VCaP (cell line): ENCODE measurements around the gene SUCNR1.
"Not testable (repeated sequence)": the region's sequence is repeated elsewhere in the genome, so short reads cannot be mapped to it uniquely, and the experiment has no call there.

Experiments
- H3K27ac ChIP-seq: fragments of 450-650 bp; 2 replicates; pipeline ENCODE4 v1.5.1; 2017
- CTCF ChIP-seq: fragments of 450-650 bp; conservative IDR thresholded peaks from 2 replicates; pipeline ENCODE4 v1.5.1; 2017; ENCODE audit warnings: mild to moderate bottlenecking, moderate library complexity

SUCNR1 gene

GRCh38 chr3:151843275-151843674, 30.2 kb upstream of the SUCNR1 start:
- no peak for TF ChIP-seq CTCF
- no peak overlapping the region for H3K27ac ChIP-seq

GRCh38 chr3:151845306-151845905, 28.0 kb upstream of the SUCNR1 start:
- H3K27ac ChIP-seq = no peak overlapping the region

GRCh38 chr3:151850065-151850464, 23.4 kb upstream of the SUCNR1 start:
- not testable (repeated sequence) for H3K27ac ChIP-seq

More at GRCh38 chr3:151845306-151845905, 28.0 kb upstream of the SUCNR1 start:
- no peak for TF ChIP-seq CTCF

GRCh38 chr3:151852074-151852811, 21.2 kb upstream of the SUCNR1 start:
- TF ChIP-seq CTCF = no peak

GRCh38 chr3:151856118-151856517, 17.3 kb upstream of the SUCNR1 start:
- no peak for TF ChIP-seq CTCF
- H3K27ac ChIP-seq = no peak overlapping the region

More at GRCh38 chr3:151852074-151852811, 21.2 kb upstream of the SUCNR1 start:
- no peak overlapping the region for H3K27ac ChIP-seq

- no peak for TF ChIP-seq CTCF
These were observed 16.8 kb upstream of the SUCNR1 start for GRCh38 chr3:151856641-151857040.

GRCh38 chr3:151859233-151859673, 14.2 kb upstream of the SUCNR1 start:
- TF ChIP-seq CTCF = no peak
- H3K27ac ChIP-seq = no peak overlapping the region

More at GRCh38 chr3:151856641-151857040, 16.8 kb upstream of the SUCNR1 start:
- no peak overlapping the region for H3K27ac ChIP-seq

GRCh38 chr3:151859905-151860304, 13.5 kb upstream of the SUCNR1 start:
- H3K27ac ChIP-seq = no peak overlapping the region
- no peak for TF ChIP-seq CTCF
